SK-N-SH treated with all-trans-retinoic acid at 6 μM for 48 hours (cell line): ENCODE data around the gene INO80B.

ENCODE experiments used
- ATAC-seq: fragments of 200-7000 bp; cut with Tn5 transposase; 3 replicates; pipeline ENCODE4 v1.9.1; 2020; ENCODE audit warnings: mild to moderate bottlenecking, moderate library complexity
- ARNTL ChIP-seq: fragments of 450-650 bp; formaldehyde crosslinking; IDR thresholded peaks from 2 replicates; pipeline ENCODE4 v1.5.0; 2020; ENCODE audit warnings: low read depth, mild to moderate bottlenecking, moderate library complexity, borderline replicate concordance
- BACH2 ChIP-seq: fragments of 250-450 bp; sonication (Bioruptor Pico); IDR thresholded peaks from 2 replicates; pipeline ENCODE4 v1.9.0; 2021; ENCODE audit warnings: mild to moderate bottlenecking, borderline replicate concordance
- CREB5 ChIP-seq: fragments of 250-450 bp; sonication (Bioruptor Pico); IDR thresholded peaks from 2 replicates; pipeline ENCODE4 v1.5.1; 2020; ENCODE audit warnings: low read depth, mild to moderate bottlenecking, moderate library complexity
- CSDC2 ChIP-seq: fragments of 250-450 bp; sonication (Bioruptor Pico); IDR thresholded peaks from 2 replicates; pipeline ENCODE4 v1.5.0; 2020; ENCODE audit warnings: mild to moderate bottlenecking, moderate library complexity
- CSRNP3 ChIP-seq: fragments of 250-450 bp; sonication (Bioruptor Pico); IDR thresholded peaks from 2 replicates; pipeline ENCODE4 v1.5.1; 2021; ENCODE audit warnings: mild to moderate bottlenecking, moderate library complexity
- ESRRG ChIP-seq: fragments of 250-450 bp; sonication (Bioruptor Pico); IDR thresholded peaks from 2 replicates; pipeline ENCODE4 v1.6.1; 2021; ENCODE audit warnings: mild to moderate bottlenecking
- GLIS3 ChIP-seq: fragments of 250-450 bp; sonication (Bioruptor Pico); IDR thresholded peaks from 2 replicates; pipeline ENCODE4 v1.5.0; 2020; ENCODE audit warnings: mild to moderate bottlenecking, moderate library complexity
- OSR1 ChIP-seq: fragments of 250-450 bp; sonication (Bioruptor Pico); IDR thresholded peaks from 2 replicates; pipeline ENCODE4 v1.8.0; 2022; ENCODE audit warnings: moderate library complexity, mild to moderate bottlenecking, inconsistent platforms
- PATZ1 ChIP-seq: fragments of 250-450 bp; sonication (Bioruptor Pico); IDR thresholded peaks from 2 replicates; pipeline ENCODE4 v1.8.0; 2020; ENCODE audit warnings: mild to moderate bottlenecking, moderate library complexity, borderline replicate concordance
- POU6F1 ChIP-seq: fragments of 250-450 bp; sonication (Bioruptor Pico); IDR thresholded peaks from 2 replicates; pipeline ENCODE4 v1.8.0; 2021; ENCODE audit warnings: low read depth, mild to moderate bottlenecking, moderate library complexity, borderline replicate concordance
- PPARA ChIP-seq: fragments of 250-450 bp; sonication (Bioruptor Pico); IDR thresholded peaks from 2 replicates; pipeline ENCODE4 v1.5.0; 2020; ENCODE audit warnings: mild to moderate bottlenecking, borderline replicate concordance
- RARB ChIP-seq: fragments of 250-450 bp; sonication (Bioruptor Pico); IDR thresholded peaks from 2 replicates; pipeline ENCODE4 v1.8.0; 2021; ENCODE audit warnings: mild to moderate bottlenecking, moderate library complexity
- SNAI2 ChIP-seq: fragments of 250-450 bp; sonication (Bioruptor Pico); IDR thresholded peaks from 2 replicates; pipeline ENCODE4 v1.5.0; 2020; ENCODE audit warnings: mild to moderate bottlenecking, moderate library complexity
- TCF4 ChIP-seq: fragments of 250-450 bp; sonication (Bioruptor Pico); IDR thresholded peaks from 2 replicates; pipeline ENCODE4 v1.8.0; 2021; ENCODE audit warnings: mild to moderate bottlenecking, moderate library complexity, borderline replicate concordance
- TOX ChIP-seq: fragments of 250-450 bp; sonication (Bioruptor Pico); IDR thresholded peaks from 2 replicates; pipeline ENCODE4 v1.8.0; 2021; ENCODE audit warnings: mild to moderate bottlenecking, moderate library complexity, borderline replicate concordance
- TSHZ2 ChIP-seq: fragments of 250-450 bp; sonication (Bioruptor Pico); IDR thresholded peaks from 2 replicates; pipeline ENCODE4 v1.5.0; 2020; ENCODE audit warnings: mild to moderate bottlenecking, moderate library complexity
- ZFP3 ChIP-seq: fragments of 250-450 bp; sonication (Bioruptor Pico); IDR thresholded peaks from 2 replicates; pipeline ENCODE4 v1.5.0; 2020; ENCODE audit warnings: mild to moderate bottlenecking, moderate library complexity
- ZFP30 ChIP-seq: fragments of 450-650 bp; formaldehyde crosslinking; IDR thresholded peaks from 2 replicates; pipeline ENCODE4 v1.5.0; 2022; ENCODE audit warnings: mild to moderate bottlenecking, moderate library complexity
- ZNF565 ChIP-seq: fragments of 450-650 bp; formaldehyde crosslinking; conservative IDR thresholded peaks from 2 replicates; pipeline ENCODE4 v1.5.0; 2020; ENCODE audit warnings: low read depth, mild to moderate bottlenecking, moderate library complexity
- ZNF70 ChIP-seq: fragments of 450-650 bp; formaldehyde crosslinking; IDR thresholded peaks from 2 replicates; pipeline ENCODE4 v1.5.0; 2020; ENCODE audit warnings: mild to moderate bottlenecking, moderate library complexity
- ZNF8 ChIP-seq: fragments of 450-650 bp; formaldehyde crosslinking; IDR thresholded peaks from 2 replicates; pipeline ENCODE4 v1.5.0; 2020; ENCODE audit warnings: mild to moderate bottlenecking, moderate library complexity

The INO80B gene

GRCh38 chr2:74500578-74500946 is 45.7 kb downstream of the INO80B start:
- TF ChIP-seq RARB (CRISPR knock-in tag) (no peak), OSR1 (CRISPR knock-in tag) (no peak), ZNF8 (CRISPR knock-in tag) (no peak), BACH2 (no peak), ZFP3 (CRISPR knock-in tag) (no peak), TCF4 (CRISPR knock-in tag) (no peak), CSDC2 (CRISPR knock-in tag) (no peak), TOX (CRISPR knock-in tag) (no peak), ARNTL (CRISPR knock-in tag) (no peak)
- ATAC-seq = no peak

- ATAC-seq = no peak
- TF ChIP-seq ZNF70 (CRISPR knock-in tag) (peak; percentile 77), GLIS3 (CRISPR knock-in tag) (no peak)
- TF ChIP-seq, all 23 proteins: peak for 1
Measured at GRCh38 chr2:74501335-74502071, 46.6 kb downstream of the INO80B start.

GRCh38 chr2:74502147-74502719 is 47.3 kb downstream of the INO80B start:
- ATAC-seq = no peak
- TF ChIP-seq RARB (CRISPR knock-in tag) = no peak
- no peak for TF ChIP-seq SNAI2
- no peak for TF ChIP-seq TSHZ2
- TF ChIP-seq TOX (CRISPR knock-in tag) = no peak
- no peak for TF ChIP-seq CSRNP3 (CRISPR knock-in tag)
- no peak for TF ChIP-seq ARNTL (CRISPR knock-in tag)
- no peak for TF ChIP-seq BACH2
- no peak for TF ChIP-seq CSDC2 (CRISPR knock-in tag)
- TF ChIP-seq OSR1 (CRISPR knock-in tag) = no peak
- no peak for TF ChIP-seq ZFP3 (CRISPR knock-in tag)
- TF ChIP-seq ZFP30 (CRISPR knock-in tag) = no peak
- TF ChIP-seq PPARA = no peak
- no peak for TF ChIP-seq TCF4 (CRISPR knock-in tag)
- no peak for TF ChIP-seq ESRRG (CRISPR knock-in tag)
- TF ChIP-seq POU6F1 (CRISPR knock-in tag) = no peak
- TF ChIP-seq ZNF565 (CRISPR knock-in tag) = no peak
- TF ChIP-seq PATZ1 (CRISPR knock-in tag) = no peak
- TF ChIP-seq CREB5 (CRISPR knock-in tag) = no peak
- no peak for TF ChIP-seq ZNF70 (CRISPR knock-in tag)
- TF ChIP-seq, all 23 proteins: peak for 0
